ENCODE measurements around the gene ERRFI1. TPM values are rescaled to one million over a fixed set of nuclear protein-coding genes. Genes with fewer than 3 reads are reported as not detected.
A peak's percentile ranks its signal among the peaks of the same experiment; 100 is the strongest.

Gene ERRFI1
- total RNA-seq (10 to 100 TPM in 2 of 7 donors, 1 to 10 TPM in 5; 7.6 to 12.5 (median 8.5) TPM), polyA plus RNA-seq (1 to 10 TPM; 2.0 to 5.7 (median 5.0) TPM)
- long read RNA-seq, donor 1, partial matches to known transcripts, result 0 of 2 reads
- long read RNA-seq, donor 1, other reads (novel, unspliced or antisense), result 0 of 2 reads
- long read RNA-seq, donor 2, partial matches to known transcripts, result 0 of 3 reads
- long read RNA-seq, donor 2, other reads (novel, unspliced or antisense), result 0 of 3 reads

GRCh38 chr1:8026153-8026975 is at the start of gene ERRFI1:
Gene ERRFI1 (minus strand): TSS chr1:8026309. CDS start chr1:8015619, 10,690 bp downstream.
- peak; percentile 97 to 98 (median 97) for TF ChIP-seq POLR2AphosphoS5 (IDR thresholded peaks at IDR 0.05)
- peak in 1 of 3 donors; percentile 90 for TF ChIP-seq POLR2A (IDR thresholded peaks at IDR 0.05)
- peak in 1 of 11 experiments; percentile 23 for TF ChIP-seq CTCF (IDR thresholded peaks at IDR 0.05 in 8 of 11, conservative IDR thresholded peaks at IDR 0.05 in 3 of 11)
- H3K4me3 ChIP-seq, result peak within 1 kb of the TSS; percentile 45 to 77 (median 70)
- DNase-seq, result peak; percentile 96
- H3K27me3 ChIP-seq (replicated peaks in 1 of 7), result peaks cover 0 to 39% (median 9%) of the 10 kb centered on the region in 7 donors
- WGBS, 5 donors, result 5 to 38% (median 8%) methylated on average over 23 to 98 of the region's 98 CpGs
- H3K4me1 ChIP-seq, result peaks cover 0 to 33% (median 22%) of the 10 kb centered on the region in 6 donors
- peak within 1 kb of the TSS; percentile 39 to 85 (median 77) for H3K27ac ChIP-seq
- no peaks in the 10 kb centered on the region for H3K36me3 ChIP-seq
- no peaks in the 10 kb centered on the region for H3K9me3 ChIP-seq
- intact Hi-C loops (cut with DNase I; ENCODE audit: low total_unique reads), result no loop called here

- WGBS, 5 donors, result 88 to 95% (median 91%) methylated on average over 10 of the region's 10 CpGs
- no peaks in the 10 kb centered on the region for H3K9me3 ChIP-seq
- TF ChIP-seq CTCF (IDR thresholded peaks at IDR 0.05 in 8 of 11, conservative IDR thresholded peaks at IDR 0.05 in 3 of 11), result no peak
- TF ChIP-seq POLR2A (IDR thresholded peaks at IDR 0.05), result no peak
- TF ChIP-seq POLR2AphosphoS5 (IDR thresholded peaks at IDR 0.05), result no peak
- intact Hi-C loops (cut with DNase I; ENCODE audit: low total_unique reads), result no loop called here
- peaks cover 0 to 6% (median 0%) of the 10 kb centered on the region in 7 donors for H3K27me3 ChIP-seq (replicated peaks in 1 of 7)
- no peaks in the 10 kb centered on the region for H3K36me3 ChIP-seq
- DNase-seq, result no peak
- no peak overlapping the region for H3K4me3 ChIP-seq
- no peak overlapping the region for H3K27ac ChIP-seq
- H3K4me1 ChIP-seq, result peaks cover 0 to 19% (median 6%) of the 10 kb centered on the region in 6 donors
Observed at GRCh38 chr1:8075511-8076051, 49.5 kb upstream of the ERRFI1 start.

GRCh38 chr1:8073112-8073855 is 47.2 kb upstream of the ERRFI1 start:
- intact Hi-C loops (cut with DNase I; ENCODE audit: low total_unique reads), result no loop called here
- peaks cover 0 to 4% (median 0%) of the 10 kb centered on the region in 8 donors for H3K9me3 ChIP-seq
- 79 to 94% (median 86%) methylated on average over 7 of the region's 7 CpGs for WGBS, 5 donors
- TF ChIP-seq CTCF (IDR thresholded peaks at IDR 0.05 in 8 of 11, conservative IDR thresholded peaks at IDR 0.05 in 3 of 11) (no peak), POLR2A (IDR thresholded peaks at IDR 0.05) (no peak), POLR2AphosphoS5 (IDR thresholded peaks at IDR 0.05) (no peak)
- H3K4me1 ChIP-seq, result peaks cover 0 to 18% (median 6%) of the 10 kb centered on the region in 6 donors
- DNase-seq, result no peak
- H3K27me3 ChIP-seq (replicated peaks in 1 of 7), result peaks cover 0 to 6% (median 0%) of the 10 kb centered on the region in 7 donors
- no peaks in the 10 kb centered on the region for H3K36me3 ChIP-seq
- H3K27ac ChIP-seq, result no peak overlapping the region
- H3K4me3 ChIP-seq, result no peak overlapping the region

Data from spleen (tissue), 13 donors.